Stomach (tissue), 9 donors: ENCODE measurements around the gene CDH23. TPM values are rescaled to one million over a fixed set of nuclear protein-coding genes. Genes with fewer than 3 reads are reported as not detected.

Source experiments
- DNase-seq, 2 donors: peaks; one replicate each; pipeline versions ENCODE4 v3.0.0 to v3.0.0-alpha.2; 2013 to 2019
- H3K27ac ChIP-seq, 5 donors: fragments of 200-600 bp in 4 of 5; sonication (generic) in 4 of 5; one replicate each; pipeline ENCODE4 v1.5.1; 2013 to 2019; ENCODE audit warnings: mild to moderate bottlenecking in 1 of 5, moderate library complexity in 1 of 5
- H3K27me3 ChIP-seq, 3 donors: fragments of 200-600 bp; sonication (generic); one replicate each; pipeline ENCODE4 v1.5.1; 2017 to 2019; ENCODE audit warnings: mixed run types in 1 of 3
- H3K36me3 ChIP-seq, 4 donors: fragments of 200-600 bp; sonication (generic); 1 replicate in 3 of 4; 2 replicates in 1 of 4; pipeline ENCODE4 v1.5.1; 2016 to 2019
- H3K4me1 ChIP-seq, 4 donors: fragments of 200-600 bp; sonication (generic); one replicate each; pipeline ENCODE4 v1.5.1; 2016 to 2019
- H3K4me3 ChIP-seq, 4 donors: fragments of 200-600 bp; sonication (generic) in 3 of 4; one replicate each; pipeline ENCODE4 v1.5.1; 2016 to 2019; ENCODE audit warnings: mild to moderate bottlenecking in 1 of 4
- H3K9me3 ChIP-seq, 4 donors: fragments of 200-600 bp; sonication (generic); one replicate each; pipeline ENCODE4 v1.5.1; 2016 to 2019
- EP300 ChIP-seq: sonication (generic); formaldehyde crosslinking; IDR thresholded peaks from one replicate; pipeline ENCODE4 v1.6.1; 2017; ENCODE audit warnings: antibody characterized with exemption
- POLR2A ChIP-seq, 4 donors: fragments of 450-650 bp; IDR thresholded peaks; one replicate each; pipeline ENCODE4 v1.6.1; 2016; ENCODE audit warnings: antibody characterized with exemption in 4 of 4, control low read depth in 2 of 4, mild to moderate bottlenecking in 1 of 4, moderate library complexity in 1 of 4
- POLR2AphosphoS5 ChIP-seq, 3 donors: sonication (generic); formaldehyde crosslinking; IDR thresholded peaks; one replicate each; pipeline ENCODE4 v1.6.1; 2016; ENCODE audit warnings: antibody characterized with exemption in 3 of 3
- WGBS, 5 donors: extraction: QIAGEN DNeasy Blood & Tissue Kit in 3 of 5; methylation state at CpG; one replicate each; pipeline versions ENCODE4 v1.1.5 to v1.1.7; 2013 to 2018; 5-methylcytosine and 5-hydroxymethylcytosine counted together
- intact Hi-C: fragments of 100-400 bp; cut with DNase I; formaldehyde crosslinking; loops from one replicate; pipeline ENCODE4 v1.15.1; 2023; ENCODE audit warnings: low total_unique reads
- polyA plus RNA-seq, 3 donors: library from polyadenylated mRNA; stranded (reverse); fragments of 200-250 nt; gene quantifications; one replicate each; pipeline ENCODE4 v1.2.3, GENCODE V29; 2013
- total RNA-seq, 5 donors: library from RNA; depleted of rRNA; stranded (reverse); fragments of >200 nt; gene quantifications; one replicate each; pipeline versions ENCODE4 v1.1.0 to v1.2.3, GENCODE V29; 2014 to 2016
- TF ChIP-seq, protein P1 (sequence below), 7 experiments: fragments of 450-650 bp in 4 of 7; fragments of 200-600 bp in 3 of 7; sonication (generic) in 3 of 7; IDR thresholded peaks; one replicate each; pipeline ENCODE4 v1.5.1; 2016 to 2019; ENCODE audit warnings: antibody characterized with exemption in 7 of 7, control low read depth in 2 of 7, mild to moderate bottlenecking in 1 of 7
- donor health status: healthy with polysubstance abuse.
- donor health status: Bipolar disorder and iron deficiency.
- donor health status: healthy.

Gene CDH23
- total and polyA plus RNA-seq, 8 donors = 0.31 to 8.2 (median 2.2) TPM

DNA sequence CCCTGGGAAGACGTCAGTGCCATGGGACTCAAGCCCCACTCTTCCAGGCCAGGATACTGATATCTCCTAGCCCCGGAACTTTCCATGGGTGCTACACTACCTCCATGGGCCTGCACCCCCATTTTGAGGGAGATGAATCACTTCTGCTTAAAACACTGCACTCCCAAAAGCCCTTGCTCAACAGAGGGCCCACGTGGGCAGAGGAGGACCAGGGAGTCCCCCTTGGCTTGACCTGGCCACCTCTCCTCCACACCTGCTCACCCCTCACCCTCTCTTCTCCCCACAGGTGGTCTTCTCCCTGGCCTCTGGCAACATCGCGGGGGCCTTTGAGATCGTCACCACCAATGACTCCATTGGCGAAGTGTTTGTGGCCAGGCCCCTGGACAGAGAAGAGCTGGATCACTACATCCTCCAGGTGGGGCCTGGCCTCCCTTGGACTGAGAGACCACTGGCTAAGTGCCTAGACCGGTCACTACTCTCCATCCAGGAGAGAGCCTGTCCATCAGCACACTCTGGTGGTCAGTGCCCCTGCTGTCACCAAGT, 342.7 kb downstream of the CDH23 start:
- H3K9me3 ChIP-seq = peaks cover 0 to 12% (median 7%) of the 10 kb centered on the region in 4 donors
- TF ChIP-seq POLR2A (IDR thresholded peaks at IDR 0.05) (no peak), POLR2AphosphoS5 (IDR thresholded peaks at IDR 0.05) (no peak)
- TF ChIP-seq, protein P1, sequence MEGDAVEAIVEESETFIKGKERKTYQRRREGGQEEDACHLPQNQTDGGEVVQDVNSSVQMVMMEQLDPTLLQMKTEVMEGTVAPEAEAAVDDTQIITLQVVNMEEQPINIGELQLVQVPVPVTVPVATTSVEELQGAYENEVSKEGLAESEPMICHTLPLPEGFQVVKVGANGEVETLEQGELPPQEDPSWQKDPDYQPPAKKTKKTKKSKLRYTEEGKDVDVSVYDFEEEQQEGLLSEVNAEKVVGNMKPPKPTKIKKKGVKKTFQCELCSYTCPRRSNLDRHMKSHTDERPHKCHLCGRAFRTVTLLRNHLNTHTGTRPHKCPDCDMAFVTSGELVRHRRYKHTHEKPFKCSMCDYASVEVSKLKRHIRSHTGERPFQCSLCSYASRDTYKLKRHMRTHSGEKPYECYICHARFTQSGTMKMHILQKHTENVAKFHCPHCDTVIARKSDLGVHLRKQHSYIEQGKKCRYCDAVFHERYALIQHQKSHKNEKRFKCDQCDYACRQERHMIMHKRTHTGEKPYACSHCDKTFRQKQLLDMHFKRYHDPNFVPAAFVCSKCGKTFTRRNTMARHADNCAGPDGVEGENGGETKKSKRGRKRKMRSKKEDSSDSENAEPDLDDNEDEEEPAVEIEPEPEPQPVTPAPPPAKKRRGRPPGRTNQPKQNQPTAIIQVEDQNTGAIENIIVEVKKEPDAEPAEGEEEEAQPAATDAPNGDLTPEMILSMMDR (IDR thresholded peaks at IDR 0.05) = no peak
- H3K27ac ChIP-seq = no peak overlapping the region
- no peaks in the 10 kb centered on the region for H3K36me3 ChIP-seq
- no peak for DNase-seq
- WGBS, 5 donors = 93 to 95% (median 95%) methylated on average over 6 to 8 of the region's 8 CpGs
- peaks cover 24 to 72% (median 37%) of the 10 kb centered on the region in 4 donors for H3K4me1 ChIP-seq
- intact Hi-C loops = no loop called here
- H3K4me3 ChIP-seq = no peak overlapping the region
- no peaks in the 10 kb centered on the region for H3K27me3 ChIP-seq

DNA sequence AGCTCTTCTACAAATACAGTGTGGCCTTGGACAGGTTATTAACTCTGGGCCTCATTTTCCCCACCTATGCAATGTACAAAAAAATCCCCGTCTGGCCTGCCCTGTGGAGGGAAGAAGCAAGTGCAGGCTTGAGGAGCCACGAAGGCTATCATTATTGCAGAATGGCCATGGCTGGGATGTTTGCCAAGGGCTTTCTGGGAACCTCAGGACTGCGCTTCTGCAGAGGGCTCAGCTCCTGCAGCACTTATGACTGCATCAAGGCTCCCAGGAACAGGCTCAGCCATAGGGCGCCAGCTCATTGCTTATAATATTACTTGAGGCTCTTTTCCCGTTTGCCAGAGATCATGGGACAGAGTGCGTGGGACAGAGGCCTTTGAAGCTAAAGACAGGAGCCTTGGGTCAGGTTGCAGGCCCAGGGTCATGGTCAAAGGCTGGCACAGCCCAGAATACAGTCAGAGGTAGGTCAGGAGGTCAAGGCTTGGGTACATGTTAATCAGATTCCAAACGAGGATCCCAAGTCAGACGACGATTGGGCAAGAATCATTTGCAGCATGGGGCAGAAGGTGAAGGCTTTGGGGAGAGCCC, 343.4 kb downstream of the CDH23 start:
- no peak overlapping the region for H3K27ac ChIP-seq
- H3K36me3 ChIP-seq = no peaks in the 10 kb centered on the region
- intact Hi-C loops = no loop called here
- DNase-seq = peak in 1 of 2 donors; percentile 48
- no peak overlapping the region for H3K4me3 ChIP-seq
- TF ChIP-seq POLR2AphosphoS5 (IDR thresholded peaks at IDR 0.05) (no peak), POLR2A (IDR thresholded peaks at IDR 0.05) (no peak), EP300 (no peak)
- TF ChIP-seq, protein P1 (IDR thresholded peaks at IDR 0.05) = no peak
- WGBS, 5 donors = 40 to 64% (median 45%) methylated on average over 9 of the region's 9 CpGs
- H3K9me3 ChIP-seq = peaks cover 0 to 12% (median 7%) of the 10 kb centered on the region in 4 donors
- peaks cover 23 to 73% (median 36%) of the 10 kb centered on the region in 4 donors for H3K4me1 ChIP-seq
- H3K27me3 ChIP-seq = no peaks in the 10 kb centered on the region

DNA sequence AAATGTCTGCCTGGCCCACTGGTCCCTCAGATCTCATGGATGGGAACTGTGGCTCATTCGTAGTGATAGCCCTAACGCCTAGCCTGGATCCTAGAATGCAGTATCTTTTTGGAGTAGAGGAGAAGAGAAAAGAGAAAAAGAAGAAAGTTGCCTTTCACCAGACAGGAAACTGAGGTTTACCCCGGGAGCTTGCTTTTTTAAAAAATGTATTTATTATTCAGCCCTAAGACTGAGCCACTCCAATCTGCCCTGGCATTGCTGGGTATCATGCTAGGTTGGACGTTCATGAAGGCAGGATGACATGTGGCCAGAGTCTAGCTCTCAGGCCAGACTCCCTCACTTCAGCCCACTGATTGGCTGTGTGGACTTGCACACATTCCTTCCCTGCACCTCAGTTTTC, 344.3 kb downstream of the CDH23 start:
- Histone ChIP-seq H3K4me3 (no peak overlapping the region), H3K27ac (no peak overlapping the region), H3K27me3 (no peaks in the 10 kb centered on the region), H3K36me3 (no peaks in the 10 kb centered on the region), H3K9me3 (peaks cover 0 to 12% (median 7%) of the 10 kb centered on the region in 4 donors), H3K4me1 (peaks cover 15 to 73% (median 33%) of the 10 kb centered on the region in 4 donors)
- intact Hi-C loops = no loop called here
- DNase-seq = no peak
- 59 to 80% (median 65%) methylated on average over 4 of the region's 4 CpGs for WGBS, 5 donors
- TF ChIP-seq POLR2AphosphoS5 (IDR thresholded peaks at IDR 0.05) = no peak
- no peak for TF ChIP-seq EP300
- TF ChIP-seq, protein P1 (IDR thresholded peaks at IDR 0.05) = no peak
- no peak for TF ChIP-seq POLR2A (IDR thresholded peaks at IDR 0.05)

DNA sequence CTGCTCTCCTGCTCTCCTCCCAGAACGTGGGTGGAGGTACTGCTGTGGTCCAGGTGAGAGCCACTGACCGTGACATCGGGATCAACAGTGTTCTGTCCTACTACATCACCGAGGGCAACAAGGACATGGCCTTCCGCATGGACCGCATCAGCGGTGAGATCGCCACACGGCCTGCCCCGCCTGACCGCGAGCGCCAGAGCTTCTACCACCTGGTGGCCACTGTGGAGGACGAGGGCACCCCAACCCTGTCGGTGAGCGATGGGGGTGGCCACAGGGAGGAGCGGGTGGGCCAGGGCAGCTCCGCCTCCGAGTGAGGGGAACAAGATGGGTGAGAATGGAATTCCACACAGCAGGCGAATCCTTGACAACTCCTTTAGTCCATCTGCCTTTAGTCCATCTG, 345.0 kb downstream of the CDH23 start:
- TF ChIP-seq POLR2AphosphoS5 (IDR thresholded peaks at IDR 0.05) = no peak
- no peak for TF ChIP-seq EP300
- TF ChIP-seq, protein P1 (IDR thresholded peaks at IDR 0.05) = no peak
- TF ChIP-seq POLR2A (IDR thresholded peaks at IDR 0.05) = no peak
- no peak for DNase-seq
- WGBS, 5 donors = 92 to 98% (median 97%) methylated on average over 15 to 20 of the region's 20 CpGs
- Histone ChIP-seq H3K4me1 (peaks cover 18 to 73% (median 33%) of the 10 kb centered on the region in 4 donors), H3K9me3 (peaks cover 0 to 12% (median 7%) of the 10 kb centered on the region in 4 donors), H3K27ac (peak overlapping the region in 1 of 5 donors; percentile 4), H3K27me3 (no peaks in the 10 kb centered on the region), H3K36me3 (no peaks in the 10 kb centered on the region), H3K4me3 (no peak overlapping the region)
- intact Hi-C loops = no loop called here
